IMR-90 (cell line): Measurements from ENCODE around the gene RGS17. TPM values are rescaled to one million over a fixed set of nuclear protein-coding genes. Genes with fewer than 3 reads are reported as not detected.

Experiments used
- ATAC-seq: fragments of 200-7000 bp; cut with Tn5 transposase; 2 replicates; pipeline ENCODE4 v1.9.1; 2020; ENCODE audit warnings: low read depth, mild to moderate bottlenecking, moderate library complexity
- BruUV-seq: library from RNA; stranded (reverse); fragments of 400-500 nt; replicated peaks from 2 replicates; lab custom pipeline; 2021; lab: Mats Ljungman, UMichigan
- CTCF ChIA-PET: fragments of 300-600 bp; formaldehyde crosslinking; extraction: SDS; loops from one replicate; lab custom pipeline; 2021; ENCODE audit warnings: antibody characterized with exemption; lab: Yijun Ruan, JAX
- POLR2A ChIA-PET: fragments of 300-600 bp; sonication (Branson Sonifier 250); formaldehyde crosslinking; loops from one replicate; lab custom pipeline; 2022; ENCODE audit warnings: antibody characterized with exemption; ENCODE audit not compliant: unreplicated experiment; lab: Charles Lee
- DNase-seq: peaks from one replicate; pipeline ENCODE4 v3.0.0; 2013
- H2AFZ ChIP-seq: replicated peaks from 2 replicates; pipeline ENCODE3; 2013; ENCODE audit warnings: low read length, mild to moderate bottlenecking; ENCODE audit not compliant: poor library complexity
- H2AK5ac ChIP-seq: 2 replicates; pipeline ENCODE4 v1.6.1; 2013; ENCODE audit warnings: low read depth, low read length, inconsistent platforms
- H2AK9ac ChIP-seq: replicated peaks from 2 replicates; pipeline ENCODE3; 2013; ENCODE audit warnings: mild to moderate bottlenecking, low read depth, low read length, moderate library complexity; ENCODE audit not compliant: poor library complexity
- H2BK120ac ChIP-seq: 2 replicates; pipeline ENCODE4 v1.6.1; 2013; ENCODE audit warnings: low read depth, low read length, inconsistent platforms
- H2BK15ac ChIP-seq: 3 replicates; pipeline ENCODE4 v1.6.1; 2013; ENCODE audit warnings: low read depth, low read length, inconsistent platforms
- H2BK20ac ChIP-seq: 2 replicates; pipeline ENCODE4 v1.6.1; 2013; ENCODE audit warnings: low read depth, mild to moderate bottlenecking, inconsistent platforms, low read length, moderate library complexity
- H2BK5ac ChIP-seq: 2 replicates; pipeline ENCODE4 v1.6.1; 2013; ENCODE audit warnings: mild to moderate bottlenecking, low read depth, low read length, inconsistent platforms; ENCODE audit not compliant: poor library complexity, severe bottlenecking
- H3K14ac ChIP-seq: replicated peaks from 2 replicates; pipeline ENCODE4 v1.6.1; 2013; ENCODE audit warnings: low read depth, low read length, inconsistent platforms
- H3K18ac ChIP-seq: 2 replicates; pipeline ENCODE4 v1.6.1; 2013; ENCODE audit warnings: low read depth, low read length, control low read depth
- H3K23ac ChIP-seq: 2 replicates; pipeline ENCODE4 v1.6.1; 2013; ENCODE audit warnings: low read depth, low read length, inconsistent platforms
- H3K27ac ChIP-seq: 2 replicates; pipeline ENCODE4 v1.5.1; 2013; ENCODE audit warnings: mild to moderate bottlenecking, control low read depth, low read length; ENCODE audit not compliant: insufficient read depth
- H3K27me3 ChIP-seq: 2 replicates; pipeline ENCODE4 v1.6.1; 2013; ENCODE audit warnings: low read length; ENCODE audit not compliant: control insufficient read depth, insufficient read depth
- H3K36me3 ChIP-seq: 2 replicates; pipeline ENCODE4 v1.6.1; 2013; ENCODE audit warnings: low read length, mixed read lengths; ENCODE audit not compliant: control insufficient read depth, insufficient read depth
- H3K4ac ChIP-seq: 2 replicates; pipeline ENCODE4 v1.6.1; 2013; ENCODE audit warnings: low read depth, low read length, inconsistent platforms
- H3K4me1 ChIP-seq: 2 replicates; pipeline ENCODE4 v1.6.1; 2013; ENCODE audit warnings: low read length, mixed read lengths; ENCODE audit not compliant: control insufficient read depth, insufficient read depth
- H3K4me2 ChIP-seq: 2 replicates; pipeline ENCODE4 v1.6.1; 2013; ENCODE audit warnings: low read depth, mild to moderate bottlenecking, control low read depth, low read length, moderate library complexity
- H3K4me3 ChIP-seq: 2 replicates; pipeline ENCODE4 v1.5.1; 2013; ENCODE audit warnings: low read depth, mild to moderate bottlenecking, control low read depth, low read length, moderate library complexity; ENCODE audit not compliant: insufficient read depth
- H3K56ac ChIP-seq: 2 replicates; pipeline ENCODE4 v1.6.1; 2013; ENCODE audit warnings: low read length, inconsistent platforms; ENCODE audit not compliant: insufficient read depth; ENCODE audit errors: extremely low read depth
- H3K79me1 ChIP-seq, 2 experiments: 2 replicates each; pipeline ENCODE4 v1.6.1; 2013; ENCODE audit warnings: low read length in 2 of 2, inconsistent platforms in 1 of 2, low read depth in 1 of 2
- H3K9ac ChIP-seq: 2 replicates; pipeline ENCODE4 v1.6.1; 2013; ENCODE audit warnings: low read depth, low read length, control low read depth
- H3K9me1 ChIP-seq: 2 replicates; pipeline ENCODE4 v1.6.1; 2013; ENCODE audit warnings: low read length, inconsistent platforms; ENCODE audit not compliant: insufficient read depth
- H3K9me3 ChIP-seq: 2 replicates; pipeline ENCODE4 v1.6.1; 2013; ENCODE audit warnings: low read length; ENCODE audit not compliant: control insufficient read depth, insufficient read depth
- H4K20me1 ChIP-seq: 2 replicates; pipeline ENCODE4 v1.6.1; 2013; ENCODE audit warnings: low read length, inconsistent platforms; ENCODE audit not compliant: insufficient read depth
- H4K5ac ChIP-seq: 2 replicates; pipeline ENCODE4 v1.6.1; 2013; ENCODE audit warnings: mild to moderate bottlenecking, low read depth, low read length, control low read depth
- H4K8ac ChIP-seq, 2 experiments: 2 replicates each; pipeline ENCODE4 v1.6.1; 2013; ENCODE audit warnings: low read depth in 2 of 2, low read length in 2 of 2, control low read depth in 1 of 2, inconsistent platforms in 1 of 2
- H4K91ac ChIP-seq: 2 replicates; pipeline ENCODE4 v1.6.1; 2013; ENCODE audit warnings: low read depth, low read length, inconsistent platforms; ENCODE audit not compliant: insufficient read depth
- CEBPB ChIP-seq: IDR thresholded peaks from 2 replicates; pipeline ENCODE4 v1.6.1; 2012; ENCODE audit warnings: low read depth, low read length, improper control_type of control experiment
- CTCF ChIP-seq: conservative IDR thresholded peaks from 2 replicates; pipeline ENCODE4 v1.5.1; 2012; ENCODE audit warnings: mild to moderate bottlenecking, low read depth, low read length, improper control_type of control experiment
- MXI1 ChIP-seq: IDR thresholded peaks from 2 replicates; pipeline ENCODE4 v1.6.1; 2012; ENCODE audit warnings: low read depth, mild to moderate bottlenecking, low read length, moderate library complexity, borderline replicate concordance
- NFE2L2 ChIP-seq: fragments of 150-350 bp; IDR thresholded peaks from 2 replicates; pipeline ENCODE4 v1.6.1; 2016; ENCODE audit warnings: low read depth, mild to moderate bottlenecking, low read length
- POLR2A ChIP-seq: IDR thresholded peaks from 2 replicates; pipeline ENCODE4 v1.6.1; 2012; ENCODE audit warnings: mild to moderate bottlenecking, low read depth, low read length
- RAD21 ChIP-seq: IDR thresholded peaks from 2 replicates; pipeline ENCODE4 v1.6.1; 2012; ENCODE audit warnings: low read length, improper control_type of control experiment
- SMC3 ChIP-seq: fragments of 150-350 bp; IDR thresholded peaks from 2 replicates; pipeline ENCODE4 v1.6.1; 2016; ENCODE audit warnings: low read depth, mild to moderate bottlenecking, antibody characterized with exemption, low read length, moderate library complexity
- USF2 ChIP-seq: fragments of 150-350 bp; IDR thresholded peaks from 2 replicates; pipeline ENCODE4 v1.6.1; 2017; ENCODE audit warnings: mild to moderate bottlenecking, antibody characterized with exemption, low read length, low read depth
- WGBS, 2 experiments: methylation state at CpG; one replicate each; pipeline versions ENCODE4 v1.1.5 to v1.1.7; 2013; ENCODE audit warnings: missing lambda C conversion rate in 2 of 2; ENCODE audit not compliant: insufficient read length in 1 of 2; ENCODE audit errors: extremely low coverage in 2 of 2; 5-methylcytosine and 5-hydroxymethylcytosine counted together
- dilution Hi-C: fragments of 300-500 bp; cut with HindIII; formaldehyde crosslinking; loops from one replicate; pipeline ENCODE4 v1.14.3; 2018; ENCODE audit warnings: low sequenced_read_pairs; ENCODE audit not compliant: unreplicated experiment
- in situ Hi-C: fragments of 300-500 bp; cut with MboI; formaldehyde crosslinking; loops from 3 replicates; pipeline ENCODE4 v1.14.3; 2019; ENCODE audit warnings: low sequenced_read_pairs, inconsistent platforms, mixed read lengths
- intact Hi-C: fragments of 100-400 bp; cut with micrococcal nuclease; formaldehyde crosslinking; loops from 2 replicates; pipeline ENCODE4 v1.10.0; 2022
- polyA plus RNA-seq, 3 experiments: library from polyadenylated mRNA; depleted of rRNA; stranded (reverse); fragments of >200 nt; gene quantifications; 2 replicates each; pipeline ENCODE4 v1.2.3, GENCODE V29; 2012; ENCODE audit warnings: low replicate concordance in 1 of 3
- total RNA-seq: library from RNA; depleted of rRNA; stranded (reverse); fragments of >200 nt; gene quantifications from 2 replicates; pipeline ENCODE4 v1.2.3, GENCODE V29; 2012

The RGS17 gene
- total and polyA plus RNA-seq, 2 of the 4 experiments (the other 2 are of a cell fraction), result 0.75 to 1.4 TPM

- in situ Hi-C loops (no loop called here), intact Hi-C loops (no loop called here), dilution Hi-C loops (no loop called here)
- Histone ChIP-seq H2BK5ac (no peak overlapping the region), H3K4me2 (no peak overlapping the region), H3K36me3 (no peaks in the 10 kb centered on the region), H4K20me1 (no peaks in the 10 kb centered on the region), H3K56ac (no peak overlapping the region), H2AFZ (no peak overlapping the region), H3K9ac (no peak overlapping the region), H4K91ac (no peak overlapping the region), H3K4me1 (peaks cover 2% of the 10 kb centered on the region; the same call in 1 of the 2 replicates), H3K9me3 (no peaks in the 10 kb centered on the region), H3K4ac (no peak overlapping the region), H2AK5ac (no peak overlapping the region), H2AK9ac (no peak overlapping the region), H3K4me3 (no peak overlapping the region), H3K23ac (no peak overlapping the region), H3K27ac (no peak overlapping the region), H4K8ac (no peak overlapping the region), H3K9me1 (no peaks in the 10 kb centered on the region; the same call in 1 of the 2 replicates), H3K79me1 (no peaks in the 10 kb centered on the region), H4K5ac (no peak overlapping the region), H3K18ac (no peak overlapping the region), H3K27me3 (no peaks in the 10 kb centered on the region), H2BK120ac (no peak overlapping the region), H3K14ac (no peak overlapping the region), H2BK15ac (no peak overlapping the region), H2BK20ac (no peak overlapping the region)
- BruUV-seq, result no TSS peak
- ChIA-PET CTCF (no interaction called here), POLR2A (no interaction called here)
- TF ChIP-seq MXI1, result no peak
- no peak for TF ChIP-seq CTCF
- no peak for TF ChIP-seq USF2
- no peak for TF ChIP-seq RAD21
- no peak for TF ChIP-seq POLR2A
- no peak for TF ChIP-seq NFE2L2
- TF ChIP-seq SMC3, result no peak
- no peak for TF ChIP-seq CEBPB
- DNase-seq (no peak), ATAC-seq (no peak)
- WGBS, 2 experiments, result no CpG with 5 or more reads among the region's 2 CpGs
Measured at GRCh38 chr6:153081914-153082313, 49.2 kb downstream of the RGS17 start.
